Superior temporal gyrus (tissue), 1 donor: Measurements from ENCODE around the gene TCF12.

ENCODE experiments used
- DNase-seq: peaks from one replicate; pipeline ENCODE4 v3.0.0-alpha.2; 2016; ENCODE audit errors: extremely low spot score

The TCF12 gene

DNA sequence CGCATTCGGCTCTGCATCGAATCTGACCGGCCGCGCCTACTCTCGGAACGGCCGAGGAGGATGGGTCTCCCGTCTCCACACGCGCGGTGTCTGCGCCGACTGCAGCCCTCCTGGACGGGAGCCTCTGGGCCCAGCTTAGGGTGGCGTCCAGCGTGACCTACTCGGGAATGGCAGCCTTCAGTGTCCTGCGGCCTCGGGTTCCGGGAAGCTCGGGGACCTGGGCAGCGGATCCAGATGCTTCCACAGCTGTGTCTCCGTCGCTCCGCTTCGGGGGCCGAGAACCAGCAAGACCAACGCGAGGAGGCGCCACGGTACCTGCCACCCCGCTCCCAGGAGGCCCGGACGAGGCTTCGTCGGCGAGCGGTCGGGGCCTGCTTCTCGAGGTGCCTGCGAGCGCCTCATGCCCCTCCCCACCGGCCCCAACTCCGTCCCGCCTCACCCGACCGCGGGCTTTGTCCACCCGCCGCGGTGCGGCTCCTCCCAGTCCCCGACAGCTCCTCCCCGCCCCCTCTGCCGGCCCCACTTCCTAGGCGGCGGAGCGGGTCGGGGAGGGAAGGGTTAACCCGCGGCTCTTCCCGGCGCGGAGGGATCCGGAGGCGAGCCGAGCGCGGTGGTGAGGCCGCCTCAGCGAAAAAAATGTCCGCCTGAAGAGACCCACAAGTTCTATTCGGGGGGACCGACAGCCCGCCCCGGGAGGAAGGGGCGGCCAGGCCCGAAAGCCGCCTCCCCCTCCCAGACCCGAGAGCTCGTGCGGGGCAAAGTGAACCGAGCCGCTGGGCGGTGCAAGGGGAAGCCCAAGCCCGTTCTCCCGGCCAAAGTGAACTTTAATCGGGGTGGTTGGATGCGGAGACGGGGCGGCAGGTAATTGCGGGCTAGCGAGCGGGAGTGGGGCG is at the start of gene TCF12:
TCF12 (plus strand) TSS at position 599 of the 893 bp plus-strand sequence. CDS start 1,270 bp downstream, outside the sequence.
- peak; percentile 92 for DNase-seq

DNA sequence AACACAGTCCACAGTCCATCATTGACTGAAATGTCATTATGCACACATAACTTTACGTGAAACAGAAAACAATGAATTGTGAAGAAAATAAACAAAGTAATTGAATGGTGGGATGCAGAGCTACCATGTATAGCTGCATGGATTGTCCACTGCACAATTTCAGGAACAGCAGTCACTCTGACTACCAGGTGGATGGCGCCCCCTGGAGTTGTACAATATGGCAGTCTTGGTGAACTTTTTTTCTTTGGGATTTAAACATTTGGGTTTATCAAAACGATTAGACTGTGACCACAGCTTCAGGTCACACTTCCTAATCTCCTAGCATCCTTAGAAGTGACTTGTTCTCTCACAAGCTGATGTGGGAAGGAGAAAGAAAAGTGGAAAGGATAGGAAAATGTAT is 48.9 kb upstream of the TCF12 start:
- DNase-seq: peak; percentile 71

DNA sequence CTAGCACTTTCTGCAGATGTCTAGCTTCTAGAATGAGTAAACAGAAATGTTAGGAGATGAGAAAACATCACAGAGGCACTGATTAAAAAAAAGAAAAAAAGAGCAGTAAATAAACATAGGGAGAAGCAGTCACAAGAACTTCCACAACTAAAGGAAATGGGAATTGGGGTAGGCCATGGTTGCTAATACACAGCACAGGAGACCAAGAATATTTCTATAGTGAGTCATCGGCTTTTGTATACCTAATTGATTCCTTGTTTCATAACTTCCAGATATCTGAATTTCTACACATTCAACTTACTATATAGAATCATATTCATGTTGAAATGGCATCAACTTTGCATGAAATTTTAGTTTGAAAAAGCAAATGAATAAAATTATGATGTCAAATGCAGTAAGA is 47.3 kb upstream of the TCF12 start:
- peak; percentile 42 for DNase-seq

DNA sequence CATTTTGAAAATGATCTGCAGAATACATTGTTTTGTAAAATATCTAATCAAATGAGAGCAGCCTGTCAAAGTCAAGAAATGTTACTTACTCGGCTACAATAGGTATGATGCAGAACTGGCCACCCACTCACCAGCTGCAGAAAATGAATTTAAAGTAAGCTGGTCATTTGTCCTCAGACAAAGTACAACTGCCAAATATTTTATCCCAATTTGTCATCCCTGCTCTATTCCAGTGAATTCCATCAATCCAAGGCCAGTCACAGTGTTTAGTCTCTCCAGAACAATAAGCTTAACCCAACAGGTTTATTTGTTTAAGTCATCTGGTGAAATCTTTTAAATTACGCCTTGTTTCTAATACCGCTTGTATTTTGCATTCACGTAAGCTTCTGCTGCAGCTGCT is 46.6 kb upstream of the TCF12 start:
- peak; percentile 52 for DNase-seq

DNA sequence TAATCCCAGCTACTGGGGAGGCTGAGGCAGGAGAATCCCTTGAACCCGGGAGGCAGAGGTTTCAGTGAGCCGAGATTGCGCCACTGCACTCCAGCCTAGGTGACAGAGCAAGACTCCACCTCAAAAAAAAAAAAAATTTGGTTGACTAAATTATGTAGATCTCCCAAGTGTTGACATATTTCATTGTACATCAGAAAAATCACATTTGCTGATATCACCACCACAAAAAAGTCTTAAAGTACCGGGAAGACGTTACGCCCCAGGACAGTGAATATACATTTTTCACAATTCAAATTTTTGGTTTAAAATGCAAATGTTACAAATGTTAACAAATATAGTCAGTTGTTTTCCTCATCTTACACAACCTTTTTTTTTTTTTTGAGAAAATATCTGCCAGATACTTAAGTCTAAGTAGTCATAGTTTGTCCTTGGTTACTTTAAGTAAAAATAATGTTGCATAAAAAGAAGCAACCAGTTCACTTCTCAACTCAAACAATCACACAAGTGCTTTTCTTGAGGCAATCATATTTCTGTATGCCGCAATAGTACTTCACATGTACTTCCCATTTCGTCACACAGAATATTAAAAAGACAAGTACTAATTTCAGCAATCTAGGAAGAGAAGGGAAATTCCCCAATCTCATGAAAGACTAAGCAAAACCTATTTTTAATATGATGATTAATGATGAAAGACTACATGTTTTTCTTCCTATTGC is 41.0 kb upstream of the TCF12 start:
- no peak for DNase-seq

DNA sequence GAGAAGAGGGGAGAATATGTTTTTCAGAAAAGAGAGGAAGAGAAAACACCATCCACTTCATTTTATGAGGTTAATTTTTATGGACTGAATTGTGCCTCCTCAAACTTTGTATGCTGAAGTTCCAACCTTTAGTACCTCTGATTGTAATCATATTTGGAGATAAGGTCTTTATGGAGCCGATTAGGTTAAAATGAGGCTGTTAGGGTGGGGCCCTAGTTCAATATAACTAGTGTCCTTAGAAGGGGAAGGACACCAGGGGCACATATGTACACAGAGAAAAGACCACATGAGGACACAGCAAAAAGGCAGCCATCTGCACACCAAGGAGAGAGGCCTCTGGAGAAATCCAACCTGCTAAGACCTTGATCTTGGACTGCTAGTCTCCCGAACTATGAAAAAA is 38.9 kb upstream of the TCF12 start:
- DNase-seq: no peak

DNA sequence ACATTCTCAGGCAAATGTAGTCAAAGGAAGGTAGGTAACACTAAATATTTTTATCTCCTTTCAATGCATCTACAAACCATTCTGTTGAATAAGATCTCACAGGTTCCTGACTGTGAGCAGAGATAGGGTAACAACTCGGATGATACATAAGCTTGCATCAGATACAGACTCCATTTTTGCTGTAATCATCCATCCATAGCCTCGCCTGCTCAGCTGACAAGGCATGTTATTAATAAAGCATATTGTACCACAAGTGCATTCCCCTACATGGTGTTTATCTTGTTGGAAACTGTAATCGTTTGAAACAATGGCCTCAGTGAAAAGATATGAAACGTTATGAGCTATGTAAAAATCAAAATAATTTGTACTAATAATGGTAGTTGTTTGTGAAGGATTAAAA is 35.4 kb upstream of the TCF12 start:
- no peak for DNase-seq

DNA sequence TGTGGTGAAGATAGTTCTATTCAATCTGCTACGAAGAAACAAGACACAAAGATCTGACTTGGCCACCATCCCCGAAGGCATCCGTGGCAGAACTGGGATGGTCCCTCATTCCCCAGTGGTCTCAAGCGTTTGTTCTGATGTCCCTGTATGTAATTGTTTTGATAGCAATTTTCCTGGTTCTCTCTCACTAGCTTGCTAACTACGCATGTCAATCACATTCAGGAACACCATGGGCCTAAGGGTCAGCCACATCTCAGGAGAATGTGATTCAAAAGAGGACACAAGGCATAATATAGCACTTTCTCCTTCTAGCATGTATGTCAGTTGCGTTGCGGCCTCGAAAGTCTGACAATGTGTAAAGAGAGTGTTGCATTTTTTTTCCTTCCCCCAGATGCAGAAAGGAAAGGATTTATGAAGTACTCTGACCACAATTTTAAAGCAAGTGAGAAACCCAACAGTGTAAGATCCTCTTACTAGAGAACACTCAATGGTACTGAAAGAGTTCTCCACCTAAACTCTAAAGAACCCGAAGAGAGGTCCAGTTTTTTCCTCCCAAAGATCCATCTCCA is 32.0 kb upstream of the TCF12 start:
- DNase-seq: no peak

DNA sequence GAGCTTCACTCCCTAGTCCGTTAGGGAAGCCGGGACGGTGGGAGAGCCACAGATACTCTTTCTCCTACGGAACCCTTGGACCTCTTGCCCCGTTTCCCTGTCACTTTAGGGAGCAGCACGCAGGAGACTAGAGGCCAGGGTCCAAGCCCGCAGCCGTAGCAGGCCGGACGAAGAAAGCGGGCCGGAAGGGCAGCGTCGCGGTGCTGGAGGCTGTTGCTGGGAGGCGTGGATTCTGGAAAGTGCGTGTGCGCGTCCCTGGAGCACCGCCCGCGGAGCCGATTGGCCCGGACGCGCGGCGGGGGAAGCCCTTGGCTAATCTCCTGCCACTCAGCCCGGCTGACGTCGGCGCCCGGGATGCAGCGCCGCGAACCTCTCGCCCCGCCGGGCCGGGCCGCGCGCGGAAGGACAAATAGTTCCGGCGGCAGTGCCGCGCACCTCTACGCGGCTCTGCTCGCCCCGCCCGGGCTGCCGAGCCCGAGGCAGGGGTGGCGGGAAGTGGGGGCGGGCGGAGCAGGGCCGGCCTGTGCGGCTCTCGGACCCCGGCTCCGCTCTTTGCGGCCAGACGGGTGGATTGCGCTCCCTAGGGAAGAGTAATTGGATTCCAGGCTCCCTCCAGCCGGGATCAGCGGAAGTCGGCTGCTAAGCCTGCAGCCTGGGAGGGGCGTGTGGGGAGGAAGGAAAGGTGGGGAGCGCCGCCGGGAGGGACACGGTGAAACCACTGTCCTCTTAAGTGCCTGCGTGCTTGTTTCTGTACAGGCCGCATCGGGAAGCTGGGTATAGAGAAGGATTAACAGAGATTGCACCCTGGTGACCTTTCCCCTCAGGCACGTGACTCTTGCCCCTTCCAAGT is 31.3 kb upstream of the TCF12 start:
- peak; percentile 96 for DNase-seq

DNA sequence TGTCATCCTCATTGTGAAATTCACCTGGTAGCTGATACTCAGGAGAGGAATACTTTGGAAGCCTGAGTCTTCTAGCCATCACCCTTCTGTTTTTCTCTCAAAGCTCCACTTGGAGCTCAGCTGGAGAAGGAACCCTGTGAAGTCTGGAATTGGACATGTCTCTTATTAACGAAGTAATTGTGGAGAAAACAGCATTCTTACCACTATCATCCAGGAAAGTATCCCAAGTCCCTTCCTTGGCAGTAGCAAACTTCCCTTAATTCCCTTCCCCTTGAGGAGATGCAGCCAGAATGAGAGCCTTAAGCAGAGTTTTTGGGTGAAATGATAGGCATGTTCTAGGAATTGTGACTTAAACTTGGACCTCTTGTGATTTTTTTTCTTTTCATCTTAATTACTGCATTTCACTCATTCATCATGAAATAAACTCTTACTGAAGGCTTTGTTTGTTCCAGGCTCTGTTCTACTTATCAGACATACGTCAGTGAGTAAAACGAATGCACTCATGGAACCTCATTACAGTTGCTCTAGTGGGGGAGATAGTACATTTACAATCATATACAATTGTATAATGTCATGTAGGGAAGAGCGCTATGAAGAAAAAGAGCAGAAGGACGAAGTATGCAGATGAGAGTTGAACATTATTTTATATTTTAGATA is 30.5 kb upstream of the TCF12 start:
- DNase-seq: peak; percentile 37

DNA sequence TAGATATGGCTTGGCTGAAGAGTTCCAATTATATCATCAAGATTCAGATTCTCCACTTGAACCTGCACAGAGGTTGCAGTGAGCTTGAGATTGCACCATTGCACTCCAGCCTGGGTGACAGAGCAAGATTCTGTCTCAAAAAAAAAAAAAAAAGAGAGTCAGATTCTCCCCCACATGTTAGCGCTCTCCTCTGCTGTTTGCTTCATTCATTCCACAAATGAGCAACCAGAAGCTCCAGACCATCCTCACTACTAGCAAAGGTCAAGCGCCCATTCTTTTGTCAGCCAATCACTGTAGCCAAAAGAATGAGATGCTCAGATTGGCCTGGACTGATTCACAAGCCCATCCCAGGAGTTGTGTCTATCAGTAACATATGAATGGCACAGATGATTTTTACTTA is 28.4 kb upstream of the TCF12 start:
- no peak for DNase-seq

DNA sequence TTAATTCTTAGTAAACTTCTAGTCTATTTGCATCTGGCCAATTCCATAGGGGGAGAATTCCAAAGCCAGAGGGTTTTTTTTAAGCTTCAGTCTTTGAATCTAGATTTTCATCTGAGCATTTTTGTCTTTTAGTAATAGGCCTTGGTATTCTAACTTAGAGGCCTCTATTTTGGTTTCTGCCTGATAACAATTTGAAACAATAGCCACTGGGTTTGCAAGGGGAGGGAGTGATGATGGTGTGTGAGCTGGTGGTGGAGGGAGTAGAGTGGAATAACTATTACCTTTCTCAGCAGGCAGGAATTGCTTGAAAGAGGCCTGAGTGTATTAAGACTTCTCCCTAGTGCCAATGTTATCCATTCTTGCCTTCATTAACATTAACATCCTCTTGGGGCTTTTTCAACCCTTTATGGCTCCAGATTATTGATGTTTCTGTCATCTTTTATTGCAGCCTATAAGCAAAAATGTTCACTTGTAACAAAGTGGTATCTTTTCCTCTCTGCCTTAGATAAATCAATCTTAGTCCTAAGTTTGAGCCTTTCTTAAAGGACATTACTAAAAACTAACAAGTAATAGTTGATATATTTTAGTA is 26.5 kb upstream of the TCF12 start:
- DNase-seq: no peak

DNA sequence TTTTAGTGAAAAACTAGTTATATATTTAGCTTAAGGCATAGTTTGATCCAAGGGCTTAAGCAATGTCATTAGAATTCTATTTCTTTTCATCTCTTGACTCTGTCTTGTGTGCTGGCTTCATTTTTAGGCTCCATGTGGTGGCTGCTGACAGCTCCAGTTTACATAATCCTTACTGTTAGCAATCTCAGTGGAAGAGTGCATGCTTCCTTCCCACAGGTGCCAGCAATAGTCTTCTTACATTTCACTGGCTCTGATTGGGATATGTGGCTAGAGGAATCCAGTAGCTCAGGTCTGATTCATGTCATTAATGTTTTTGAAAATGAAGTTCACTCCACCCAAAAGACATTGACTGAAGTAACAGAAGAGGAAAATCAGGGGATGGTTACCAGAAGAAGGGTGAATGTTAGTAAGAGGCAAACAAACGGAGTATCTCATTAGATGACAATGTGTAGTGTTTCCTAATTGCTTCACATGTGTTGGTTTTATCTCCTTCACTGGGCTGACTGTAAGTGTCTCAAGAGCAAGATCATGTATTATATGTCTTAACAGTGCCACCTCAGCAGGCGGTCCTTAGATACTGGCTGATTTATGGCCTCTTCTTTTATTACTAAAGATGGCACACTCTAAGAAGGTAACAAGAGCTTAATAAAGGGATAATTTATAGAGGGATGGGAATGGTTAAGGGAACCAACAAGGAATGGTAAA is 25.6 kb upstream of the TCF12 start:
- no peak for DNase-seq

DNA sequence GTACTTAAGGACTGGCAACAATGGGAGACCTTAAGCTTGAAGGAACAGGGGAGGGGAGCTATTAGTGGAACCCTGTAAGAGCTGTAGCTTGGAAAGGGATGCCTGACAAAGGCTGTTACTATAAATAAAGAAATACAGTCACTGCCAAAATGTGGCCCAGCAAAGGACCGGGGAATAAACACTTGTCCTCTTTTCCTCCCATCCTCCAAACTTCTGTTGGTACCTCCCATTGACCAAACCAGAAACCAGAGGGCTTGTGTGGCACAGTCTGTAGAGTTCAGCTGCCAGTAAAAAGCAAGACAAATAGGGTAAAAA is 25.1 kb upstream of the TCF12 start:
- DNase-seq: no peak

DNA sequence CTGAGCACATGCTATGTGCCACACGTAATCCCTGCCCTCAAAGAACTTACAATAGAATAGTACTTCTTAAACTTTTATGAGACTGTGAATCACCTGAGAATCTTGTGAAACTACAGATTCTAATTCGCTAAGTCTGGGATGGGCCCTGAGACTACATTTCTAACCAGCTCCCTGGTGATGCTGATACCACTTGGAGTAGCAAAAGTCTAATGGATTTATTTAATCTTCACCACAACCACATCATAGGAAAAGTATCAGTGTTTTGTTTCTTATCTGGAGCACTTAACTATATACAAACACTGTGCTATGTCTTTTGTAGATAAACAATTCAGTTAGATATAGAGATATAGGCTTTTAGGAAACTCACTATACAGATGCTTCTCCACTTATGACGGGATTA is 23.8 kb upstream of the TCF12 start:
- DNase-seq: no peak

DNA sequence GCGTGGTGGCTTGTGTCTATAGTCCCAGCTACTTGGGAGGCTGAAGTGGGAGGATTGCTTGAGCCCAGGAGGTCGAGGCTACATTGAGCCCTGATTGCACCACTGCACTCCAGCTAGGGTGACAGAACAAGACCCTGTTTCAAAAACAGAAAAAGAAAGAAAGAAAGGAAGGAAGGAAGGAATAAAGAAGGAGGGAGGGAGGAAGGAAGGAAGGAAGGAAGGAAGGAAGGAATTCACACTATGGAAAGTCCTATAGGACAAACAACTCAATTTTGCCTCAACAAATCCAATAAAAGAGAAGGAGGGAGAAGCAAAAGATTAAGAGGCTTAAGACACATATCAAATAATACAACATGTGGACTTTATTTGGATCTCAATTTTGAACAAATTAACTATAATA is 16.5 kb upstream of the TCF12 start:
- DNase-seq: no peak

DNA sequence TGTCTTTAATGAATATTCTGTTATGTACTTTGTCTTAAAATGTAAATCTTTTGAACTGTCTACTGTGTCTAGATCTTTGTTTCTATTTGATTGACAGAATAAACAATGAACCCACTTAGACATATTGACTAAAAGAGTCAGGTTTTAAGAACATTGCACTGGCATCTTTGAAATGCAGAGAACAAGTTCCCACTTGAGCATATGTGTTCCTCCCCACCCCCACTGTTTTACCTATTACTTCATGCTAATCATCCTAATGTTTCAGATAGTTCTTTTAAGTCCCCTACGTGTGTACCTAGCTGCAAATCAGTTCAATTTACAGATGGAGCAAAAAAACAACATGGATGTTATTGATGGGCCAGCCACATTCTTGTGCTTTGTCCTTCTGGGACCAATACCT is 11.7 kb upstream of the TCF12 start:
- no peak for DNase-seq

DNA sequence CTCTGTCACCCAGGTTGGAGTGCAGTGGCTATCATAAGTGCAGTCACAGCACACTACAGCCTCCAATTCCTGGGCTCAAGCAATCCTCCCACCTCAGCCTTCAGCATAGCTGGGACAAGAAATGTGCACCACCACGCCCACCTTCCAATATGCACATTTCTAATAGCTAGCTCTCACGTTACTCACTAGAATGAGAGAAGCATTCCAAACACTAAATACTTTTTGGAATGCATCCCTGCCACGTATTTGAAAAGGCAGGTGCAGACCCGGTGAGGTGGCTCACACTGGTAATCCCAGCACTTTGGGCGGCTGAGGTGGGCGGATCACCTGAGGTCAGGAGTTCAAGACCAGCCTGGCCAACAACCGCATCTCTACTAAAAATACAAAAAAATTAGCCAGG is 7.6 kb upstream of the TCF12 start:
- no peak for DNase-seq

DNA sequence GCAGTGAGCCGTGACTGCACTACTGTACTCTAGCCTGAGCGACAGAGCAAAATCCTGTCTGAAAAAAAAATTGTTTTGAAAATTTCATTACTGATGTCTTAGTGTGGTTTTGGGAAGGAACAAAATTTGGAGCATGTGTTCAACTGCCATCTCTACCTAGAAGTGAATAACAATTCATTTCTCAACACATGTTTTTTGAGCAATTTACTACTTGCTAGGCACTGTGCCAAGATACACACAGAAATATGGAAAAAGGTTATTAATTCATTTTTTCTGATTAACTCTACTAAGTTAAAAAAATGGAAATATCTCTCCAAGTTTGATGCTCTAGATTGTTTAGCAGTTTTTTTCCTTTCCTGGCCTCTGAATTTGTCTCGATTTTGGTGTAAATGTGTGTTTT is 5.2 kb upstream of the TCF12 start:
- DNase-seq: no peak

DNA sequence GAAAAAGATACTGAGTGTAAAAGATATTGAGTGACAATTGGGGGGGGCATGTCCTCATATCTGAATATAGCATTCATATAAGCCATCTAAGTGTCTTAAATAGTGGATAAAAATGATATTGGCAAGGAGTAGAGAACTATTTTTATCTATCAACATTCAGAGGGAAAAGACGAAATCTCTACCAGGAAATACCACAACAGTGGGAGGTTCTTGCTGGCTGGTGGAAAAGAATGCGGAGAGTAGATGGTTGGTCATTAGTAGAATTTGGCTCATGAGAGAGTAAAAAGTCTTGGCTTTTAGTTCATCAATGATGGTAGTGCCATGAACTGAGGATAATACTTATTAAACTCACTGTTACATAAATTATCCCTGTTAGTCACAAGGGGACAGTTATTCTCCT is 4.8 kb upstream of the TCF12 start:
- no peak for DNase-seq

DNA sequence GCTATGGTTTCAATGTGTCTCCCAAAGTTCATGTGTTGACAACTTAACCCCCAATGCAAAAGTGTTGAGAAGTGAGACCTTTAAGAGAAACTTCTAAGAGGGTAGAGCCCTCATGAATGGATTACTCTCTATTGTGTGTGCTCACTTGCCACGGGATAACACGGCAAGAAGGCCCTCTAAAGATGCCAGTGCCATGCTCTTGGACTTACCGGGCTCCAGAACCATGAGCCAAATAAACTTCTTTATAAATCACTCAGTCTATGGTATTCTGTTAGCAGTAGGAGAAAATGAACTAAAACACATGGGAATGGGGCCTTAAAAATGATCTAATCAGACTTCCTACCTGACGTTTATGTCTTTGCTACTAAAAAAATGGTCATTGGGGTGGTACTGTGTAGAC is 2.6 kb upstream of the TCF12 start:
- no peak for DNase-seq
